ENCODE data around the gene CCDC177. TPM values are rescaled to one million over a fixed set of nuclear protein-coding genes. Genes with fewer than 3 reads are reported as not detected.

The CCDC177 gene
- total RNA-seq, 1 donor from 2014 or later = 0.22 TPM

- Mint-ChIP-seq H3K4me3 (ENCODE audit: low read depth) (no peak overlapping the region), H3K4me1 (ENCODE audit: low read depth) (no peaks in the 10 kb centered on the region), H3K27me3 (no peaks in the 10 kb centered on the region), H3K36me3 (ENCODE audit: insufficient read depth) (no peaks in the 10 kb centered on the region), H3K9me3 (ENCODE audit: low read depth) (no peaks in the 10 kb centered on the region), H3K27ac (no peak overlapping the region)
- DNase-seq (ENCODE audit: low spot score, unreplicated experiment) = no peak
- no peak for TF ChIP-seq CTCF (IDR thresholded peaks at IDR 0.05; ENCODE audit: unreplicated experiment)
Measured at GRCh38 chr14:69595336-69595735, 20.7 kb upstream of the CCDC177 start.

- TF ChIP-seq CTCF (IDR thresholded peaks at IDR 0.05; ENCODE audit: unreplicated experiment) = no peak
- Mint-ChIP-seq H3K27ac (no peak overlapping the region), H3K4me1 (ENCODE audit: low read depth) (no peaks in the 10 kb centered on the region), H3K36me3 (ENCODE audit: insufficient read depth) (no peaks in the 10 kb centered on the region), H3K27me3 (no peaks in the 10 kb centered on the region), H3K9me3 (ENCODE audit: low read depth) (no peaks in the 10 kb centered on the region), H3K4me3 (ENCODE audit: low read depth) (no peak overlapping the region)
- no peak for DNase-seq (ENCODE audit: low spot score, unreplicated experiment)
Measured at GRCh38 chr14:69594846-69595245, 20.2 kb upstream of the CCDC177 start.

- DNase-seq (ENCODE audit: low spot score, unreplicated experiment) = no peak
- TF ChIP-seq CTCF (IDR thresholded peaks at IDR 0.05; ENCODE audit: unreplicated experiment) = no peak
- Mint-ChIP-seq H3K27me3 (no peaks in the 10 kb centered on the region), H3K4me3 (ENCODE audit: low read depth) (no peak overlapping the region), H3K36me3 (ENCODE audit: insufficient read depth) (no peaks in the 10 kb centered on the region), H3K27ac (no peak overlapping the region), H3K4me1 (ENCODE audit: low read depth) (no peaks in the 10 kb centered on the region), H3K9me3 (ENCODE audit: low read depth) (no peaks in the 10 kb centered on the region)
Measured at GRCh38 chr14:69593018-69593677, 18.5 kb upstream of the CCDC177 start.

GRCh38 chr14:69591317-69591716, 16.6 kb upstream of the CCDC177 start:
- Mint-ChIP-seq H3K4me3 (ENCODE audit: low read depth) (no peak overlapping the region), H3K36me3 (ENCODE audit: insufficient read depth) (no peaks in the 10 kb centered on the region), H3K27me3 (no peaks in the 10 kb centered on the region), H3K9me3 (ENCODE audit: low read depth) (no peaks in the 10 kb centered on the region), H3K27ac (no peak overlapping the region), H3K4me1 (ENCODE audit: low read depth) (no peaks in the 10 kb centered on the region)
- DNase-seq (ENCODE audit: low spot score, unreplicated experiment) = no peak
- no peak for TF ChIP-seq CTCF (IDR thresholded peaks at IDR 0.05; ENCODE audit: unreplicated experiment)

GRCh38 chr14:69587389-69587788, 12.7 kb upstream of the CCDC177 start:
- Mint-ChIP-seq H3K27ac (no peak overlapping the region), H3K27me3 (no peaks in the 10 kb centered on the region), H3K4me1 (ENCODE audit: low read depth) (no peaks in the 10 kb centered on the region), H3K4me3 (ENCODE audit: low read depth) (no peak overlapping the region), H3K36me3 (ENCODE audit: insufficient read depth) (no peaks in the 10 kb centered on the region), H3K9me3 (ENCODE audit: low read depth) (no peaks in the 10 kb centered on the region)
- DNase-seq (ENCODE audit: low spot score, unreplicated experiment) = no peak
- TF ChIP-seq CTCF (IDR thresholded peaks at IDR 0.05; ENCODE audit: unreplicated experiment) = no peak

Data from progenitor cell of endocrine pancreas (in vitro differentiated cells).